Stimulated activated CD4-positive, alpha-beta T cell treated with anti-CD3 and anti-CD28 coated beads, Interleukin-2, amount 100 ng/mL, for 48 hours (primary cell): ENCODE data around the gene MBD2.
"Not testable (repeated sequence)": the region's sequence is repeated elsewhere in the genome, so short reads cannot be mapped to it uniquely, and the experiment has no call there.

Experiments
- DNase-seq, 2 donors: peaks; one replicate each; pipeline ENCODE4 v3.0.0-alpha.2; 2020

The MBD2 gene

GRCh38 chr18:54235871-54236270, 11.4 kb upstream of the MBD2 start:
- no peak for DNase-seq

DNA sequence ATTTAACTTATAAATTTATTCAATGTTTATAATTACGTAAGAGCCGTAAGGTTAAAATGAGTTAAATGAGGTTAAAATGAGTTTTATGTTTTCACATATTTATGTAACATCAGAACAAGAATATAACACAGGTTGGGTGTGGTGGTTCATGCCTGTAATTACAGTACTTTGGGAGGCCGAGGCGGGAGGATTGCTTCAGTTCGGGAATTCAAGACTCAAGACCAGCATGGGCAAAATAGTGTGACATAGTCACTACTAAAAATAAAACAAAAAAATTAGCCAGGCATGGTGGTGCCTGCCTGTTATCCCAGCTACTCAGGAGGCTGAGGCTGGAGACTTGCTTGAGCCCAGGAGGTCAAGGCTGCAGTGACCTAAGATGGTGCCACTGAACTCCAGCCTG, 9.3 kb upstream of the MBD2 start:
- DNase-seq: no peak

GRCh38 chr18:54233228-54233625, 8.8 kb upstream of the MBD2 start:
- no peak for DNase-seq

GRCh38 chr18:54232485-54233227, 8.2 kb upstream of the MBD2 start:
- DNase-seq: no peak

- no peak for DNase-seq
These were observed 5.1 kb upstream of the MBD2 start for GRCh38 chr18:54229421-54230059.

- DNase-seq: no peak
These were observed 3.9 kb upstream of the MBD2 start for GRCh38 chr18:54228364-54228763.

- peak; percentile 27 to 32 for DNase-seq
These were observed 764 bp downstream of the MBD2 start for GRCh38 chr18:54223568-54224241.

- peak in 1 of 2 donors; percentile 18 for DNase-seq
These were observed 1.4 kb downstream of the MBD2 start for GRCh38 chr18:54222922-54223567.

GRCh38 chr18:54220406-54220805, 4.1 kb downstream of the MBD2 start:
- DNase-seq: no peak

GRCh38 chr18:54218803-54219202, 5.7 kb downstream of the MBD2 start:
- not testable (repeated sequence) for DNase-seq

GRCh38 chr18:54218299-54218698, 6.2 kb downstream of the MBD2 start:
- no peak for DNase-seq

DNA sequence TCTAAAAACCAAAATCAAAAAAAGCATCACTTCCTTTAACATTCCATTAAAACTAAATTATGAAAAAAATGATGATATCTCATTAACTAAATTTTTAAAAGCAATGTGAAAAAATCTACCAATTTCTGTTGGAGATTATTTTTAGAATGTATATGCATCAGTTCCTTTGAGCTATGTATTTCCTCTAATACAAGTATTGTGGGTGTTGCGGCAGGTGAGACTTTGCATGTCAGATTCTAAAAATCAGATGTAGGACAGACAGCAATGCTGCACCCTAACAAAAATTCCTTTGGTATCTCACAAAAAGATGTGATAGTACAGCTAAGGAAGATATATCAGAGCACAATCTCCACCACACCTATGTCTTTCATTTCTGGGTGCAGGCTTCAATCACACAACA, 6.8 kb downstream of the MBD2 start:
- DNase-seq: no peak

DNA sequence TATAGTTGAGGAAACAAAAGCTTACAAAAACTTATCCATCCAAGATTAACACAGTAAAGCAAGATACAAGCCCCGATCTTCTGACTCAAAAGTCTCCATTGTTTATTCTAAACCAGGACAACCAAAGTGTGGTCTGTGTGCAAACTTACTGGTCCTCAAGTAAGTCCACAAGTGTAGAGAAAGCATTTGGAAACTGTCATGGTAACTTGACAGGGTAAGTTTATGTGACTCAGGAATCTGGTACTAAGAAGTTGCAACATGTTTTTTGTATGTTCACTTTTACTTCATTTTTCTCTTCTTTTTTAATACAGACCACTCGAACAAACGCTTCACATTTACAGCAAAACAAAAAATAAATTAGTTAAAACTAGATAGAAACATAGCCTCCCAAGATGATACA, 9.4 kb downstream of the MBD2 start:
- no peak for DNase-seq

- no peak for DNase-seq
These were observed 14.0 kb downstream of the MBD2 start for GRCh38 chr18:54210463-54210862.

DNA sequence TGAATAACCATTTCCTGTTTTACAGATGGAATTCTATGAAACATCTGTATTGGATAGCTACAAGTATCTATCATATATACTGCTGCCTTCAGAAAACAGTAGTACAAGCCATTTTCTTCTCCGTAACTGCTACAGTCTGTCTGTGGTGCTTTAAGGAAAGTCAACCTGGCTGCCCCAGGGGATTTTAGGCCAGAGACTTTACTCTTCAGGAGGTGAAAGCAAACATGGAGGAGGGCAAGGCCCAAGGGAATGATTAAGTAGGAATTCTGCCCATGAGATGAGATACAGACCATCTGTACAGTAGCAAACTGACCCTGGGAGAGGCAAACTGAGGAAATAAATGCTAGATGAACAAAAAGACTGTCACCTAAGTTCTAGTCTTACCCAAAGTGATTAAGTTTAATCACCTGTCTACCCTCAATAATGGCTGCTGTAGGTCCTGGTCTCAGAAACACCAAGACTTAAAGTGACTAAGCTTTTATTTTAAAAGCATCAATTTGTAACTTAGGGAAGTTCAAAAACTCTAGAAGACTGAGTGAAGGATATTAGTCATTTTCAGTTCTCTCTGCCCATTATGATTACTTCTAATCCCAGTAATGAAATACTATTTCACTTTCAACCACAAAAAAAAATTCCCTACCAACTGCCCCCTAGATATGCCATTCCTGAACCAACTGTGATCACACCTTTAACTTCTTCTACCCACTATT, 14.8 kb downstream of the MBD2 start:
- no peak for DNase-seq

GRCh38 chr18:54206447-54206846, 18.0 kb downstream of the MBD2 start:
- no peak for DNase-seq

GRCh38 chr18:54205959-54206358, 18.5 kb downstream of the MBD2 start:
- DNase-seq: no peak

DNA sequence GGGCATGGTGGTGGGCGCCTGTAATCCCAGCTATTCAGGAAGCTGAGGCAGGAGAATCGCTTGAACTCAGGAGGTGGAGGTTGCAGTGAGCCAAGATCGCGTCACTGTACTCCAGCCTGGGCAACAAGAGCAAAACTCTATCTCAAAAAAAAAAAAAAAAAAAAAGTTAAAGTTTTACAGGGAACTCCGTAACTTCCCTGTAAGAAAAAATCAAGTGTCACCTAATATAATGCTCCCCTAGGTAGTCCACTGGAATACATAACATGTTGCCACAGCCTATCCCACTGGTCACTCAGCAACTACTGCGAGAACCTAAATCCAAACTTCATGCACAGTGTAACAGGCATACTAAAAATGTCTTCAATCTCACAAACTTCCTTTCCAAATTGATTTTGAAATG, 19.0 kb downstream of the MBD2 start:
- DNase-seq: not testable (repeated sequence)

- no peak for DNase-seq
These were observed 19.6 kb downstream of the MBD2 start for GRCh38 chr18:54204883-54205282.

- DNase-seq: no peak
These were observed 20.6 kb downstream of the MBD2 start for GRCh38 chr18:54203914-54204313.

DNA sequence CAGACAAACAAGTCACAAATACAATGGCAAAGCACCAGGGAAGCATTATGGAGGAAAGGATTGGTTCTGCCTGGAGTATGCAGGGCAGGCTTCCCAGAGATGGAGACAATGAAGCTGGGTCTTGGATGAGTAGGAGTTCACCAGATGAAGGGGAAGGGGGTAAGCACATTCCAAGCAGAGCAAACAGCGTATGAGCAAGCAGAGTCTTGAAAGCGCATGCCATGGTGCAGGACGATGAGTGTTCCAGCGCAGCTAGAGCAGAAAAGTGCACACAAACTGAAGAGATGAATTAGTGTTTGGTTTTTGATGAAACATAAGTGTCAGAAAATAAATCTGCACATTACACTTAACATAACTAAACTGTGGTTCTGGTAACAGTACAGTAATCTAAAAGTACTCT, 21.6 kb downstream of the MBD2 start:
- DNase-seq: no peak

GRCh38 chr18:54197747-54198411, 26.6 kb downstream of the MBD2 start:
- DNase-seq: no peak
